Neural cell (in vitro differentiated cells): ENCODE measurements around the gene ALK. TPM values are rescaled to one million over a fixed set of nuclear protein-coding genes. Genes with fewer than 3 reads are reported as not detected.

Experiments used
- H2AFZ ChIP-seq: fragments of 200-600, 300-800 bp; sonication (generic), shearing (Covaris generic); 2 replicates; pipeline ENCODE4 v1.6.0; 2014; ENCODE audit warnings: low read depth, mild to moderate bottlenecking, antibody characterized with exemption, low read length, moderate library complexity
- H3F3A ChIP-seq: fragments of 200-600 bp; shearing (Covaris generic); 2 replicates; pipeline ENCODE4 v1.6.1; 2016; ENCODE audit warnings: mild to moderate bottlenecking, moderate library complexity, mixed read lengths, antibody characterized with exemption, low read length; ENCODE audit not compliant: insufficient read depth, poor library complexity, severe bottlenecking
- H3K27ac ChIP-seq: fragments of 200-600, 300-800 bp; sonication (generic), shearing (Covaris generic); 2 replicates; pipeline ENCODE4 v1.5.1; 2014; ENCODE audit warnings: mild to moderate bottlenecking, low read length, moderate library complexity
- H3K27me3 ChIP-seq: fragments of 300-800, 200-600 bp; sonication (generic), shearing (Covaris generic); 2 replicates; pipeline ENCODE4 v1.6.0; 2014; ENCODE audit warnings: mild to moderate bottlenecking, low read depth, low read length, moderate library complexity; ENCODE audit not compliant: insufficient read depth
- H3K36me3 ChIP-seq: fragments of 300-800, 200-600 bp; sonication (generic), shearing (Covaris generic); 2 replicates; pipeline ENCODE4 v1.5.1; 2014; ENCODE audit warnings: mild to moderate bottlenecking, antibody characterized with exemption, low read length, moderate library complexity; ENCODE audit not compliant: insufficient read depth
- H3K4me2 ChIP-seq: fragments of 300-800, 200-600 bp; sonication (generic), shearing (Covaris generic); 2 replicates; pipeline ENCODE4 v1.6.0; 2014; ENCODE audit warnings: mild to moderate bottlenecking, low read length
- H3K4me3 ChIP-seq: fragments of 300-800, 200-600 bp; sonication (generic), shearing (Covaris generic); 2 replicates; pipeline ENCODE4 v1.5.1; 2014; ENCODE audit warnings: mild to moderate bottlenecking, low read length, moderate library complexity
- H3K79me2 ChIP-seq: fragments of 200-600 bp; shearing (Covaris generic); replicated peaks from 2 replicates; pipeline ENCODE4 v1.6.0; 2014; ENCODE audit warnings: mild to moderate bottlenecking, low read length, moderate library complexity; ENCODE audit not compliant: insufficient read depth
- H3K9ac ChIP-seq: fragments of 300-800, 200-600 bp; sonication (generic), shearing (Covaris generic); 2 replicates; pipeline ENCODE4 v1.6.1; 2016; ENCODE audit warnings: mild to moderate bottlenecking, low read length, mixed read lengths
- H3K9me2 ChIP-seq: fragments of 200-600 bp; shearing (Covaris generic); 2 replicates; pipeline ENCODE4 v1.6.1; 2016; ENCODE audit warnings: mild to moderate bottlenecking, low read length, mixed read lengths; ENCODE audit not compliant: insufficient read depth
- H3K9me3 ChIP-seq: fragments of 200-600, 300-800 bp; sonication (generic), shearing (Covaris generic); 2 replicates; pipeline ENCODE4 v1.6.1; 2016; ENCODE audit warnings: mild to moderate bottlenecking, mixed run types, low read length, moderate library complexity, mixed read lengths
- H4K20me1 ChIP-seq: fragments of 200-600 bp; shearing (Covaris generic); 2 replicates; pipeline ENCODE4 v1.6.1; 2016; ENCODE audit warnings: mild to moderate bottlenecking, mixed run types; ENCODE audit not compliant: insufficient read depth
- CTCF ChIP-seq: fragments of 450-650 bp; IDR thresholded peaks from 2 replicates; pipeline ENCODE4 v1.5.1; 2014; ENCODE audit warnings: antibody characterized with exemption, mild to moderate bottlenecking, moderate library complexity; ENCODE audit not compliant: poor library complexity, severe bottlenecking
- EP300 ChIP-seq: fragments of 450-650 bp; conservative IDR thresholded peaks from 2 replicates; pipeline ENCODE4 v1.6.1; 2014; ENCODE audit warnings: antibody characterized with exemption, mild to moderate bottlenecking, moderate library complexity; ENCODE audit not compliant: poor library complexity, severe bottlenecking
- EZH2 ChIP-seq: fragments of 200-600, 300-800 bp; shearing (Covaris generic), sonication (generic); IDR thresholded peaks from 2 replicates; pipeline ENCODE4 v1.6.1; 2014; ENCODE audit warnings: antibody characterized with exemption, low read length, borderline replicate concordance, mild to moderate bottlenecking; ENCODE audit not compliant: insufficient read depth, poor library complexity, severe bottlenecking
- MXI1 ChIP-seq: fragments of 450-650 bp; conservative IDR thresholded peaks from 2 replicates; pipeline ENCODE4 v1.6.1; 2014; ENCODE audit warnings: antibody characterized with exemption, mild to moderate bottlenecking; ENCODE audit not compliant: poor library complexity, severe bottlenecking
- POLR2AphosphoS5 ChIP-seq: IDR thresholded peaks from 2 replicates; pipeline ENCODE4 v1.6.1; 2012
- RAD21 ChIP-seq: fragments of 450-650 bp; conservative IDR thresholded peaks from 2 replicates; pipeline ENCODE4 v1.6.1; 2014; ENCODE audit warnings: antibody characterized with exemption, mild to moderate bottlenecking, moderate library complexity
- REST ChIP-seq: IDR thresholded peaks from 2 replicates; pipeline ENCODE4 v1.6.1; 2012; ENCODE audit warnings: borderline replicate concordance
- SMC3 ChIP-seq: fragments of 450-650 bp; conservative IDR thresholded peaks from 2 replicates; pipeline ENCODE4 v1.6.1; 2014; ENCODE audit warnings: antibody characterized with exemption, mild to moderate bottlenecking, moderate library complexity; ENCODE audit not compliant: poor library complexity
- TAF1 ChIP-seq: IDR thresholded peaks from 2 replicates; pipeline ENCODE4 v1.6.1; 2012; ENCODE audit warnings: low read depth
- polyA plus RNA-seq: library from polyadenylated mRNA; depleted of rRNA; stranded (reverse); fragments of >200 nt; gene quantifications from 2 replicates; pipeline ENCODE4 v1.2.3, GENCODE V29; 2014

ALK gene
- polyA plus RNA-seq, 1 donor from 2014 or later, result 7.1 TPM

- no peaks in the 10 kb centered on the region for H3K27me3 ChIP-seq
- H3K79me2 ChIP-seq, result no peaks in the 10 kb centered on the region
- H2AFZ ChIP-seq, result no peak overlapping the region
- no peak overlapping the region for H3K9ac ChIP-seq
- H3K27ac ChIP-seq, result no peak overlapping the region
- H4K20me1 ChIP-seq, result no peaks in the 10 kb centered on the region
- TF ChIP-seq POLR2AphosphoS5 (no peak), CTCF (no peak), MXI1 (no peak), EZH2 (no peak), RAD21 (no peak)
- no peak overlapping the region for H3K4me3 ChIP-seq
- H3F3A ChIP-seq, result no peaks in the 10 kb centered on the region
- no peaks in the 10 kb centered on the region for H3K36me3 ChIP-seq
- no peaks in the 10 kb centered on the region for H3K9me2 ChIP-seq
- no peak overlapping the region for H3K4me2 ChIP-seq
- no peaks in the 10 kb centered on the region for H3K9me3 ChIP-seq
Observed at GRCh38 chr2:29612568-29612967, 308.8 kb downstream of the ALK start.

GRCh38 chr2:29611850-29612249 is 309.5 kb downstream of the ALK start:
- no peak overlapping the region for H3K4me2 ChIP-seq
- H3K36me3 ChIP-seq, result no peaks in the 10 kb centered on the region
- H3K9me2 ChIP-seq, result no peaks in the 10 kb centered on the region
- no peaks in the 10 kb centered on the region for H3F3A ChIP-seq
- no peak overlapping the region for H3K27ac ChIP-seq
- TF ChIP-seq EP300, result no peak
- TF ChIP-seq RAD21, result no peak
- no peak for TF ChIP-seq POLR2AphosphoS5
- no peak for TF ChIP-seq SMC3
- TF ChIP-seq EZH2, result no peak
- TF ChIP-seq REST, result no peak
- TF ChIP-seq TAF1, result no peak
- TF ChIP-seq MXI1, result no peak
- no peak for TF ChIP-seq CTCF
- H3K9ac ChIP-seq, result no peak overlapping the region
- H3K4me3 ChIP-seq, result no peak overlapping the region
- no peaks in the 10 kb centered on the region for H3K79me2 ChIP-seq
- no peaks in the 10 kb centered on the region for H3K9me3 ChIP-seq
- H3K27me3 ChIP-seq, result no peaks in the 10 kb centered on the region
- no peak overlapping the region for H2AFZ ChIP-seq
- H4K20me1 ChIP-seq, result no peaks in the 10 kb centered on the region
